ENCODE results near the gene FLNC. TPM values are rescaled to one million over a fixed set of nuclear protein-coding genes. Genes with fewer than 3 reads are reported as not detected.

FLNC gene
- total and polyA plus RNA-seq, 2 donors (not counting 3 experiments of a cell fraction or from before 2014, with no cell fraction given), result 19.5 to 81.9 TPM

GRCh38 chr7:128835231-128835751, 5.1 kb downstream of the FLNC start:
- ChIA-PET POLR2A (no interaction called here), CTCF (no interaction called here)
- peaks cover 7 to 43% of the 10 kb centered on the region in 2 experiments for H3K36me3 ChIP-seq (ENCODE audit: control insufficient read depth in 2 of 2, extremely low read depth in 1 of 2, insufficient read depth in 2 of 2, low read length in 2 of 2)
- DNase-seq (ENCODE audit: low read depth, low spot score) (no peak), FAIRE-seq (no peak)
- H3K9me3 ChIP-seq (replicated peaks; ENCODE audit: control insufficient read depth, insufficient read depth, low read length), result no peaks in the 10 kb centered on the region
- no TSS peak for BruUV-seq (replicated peaks)
- H3K79me2 ChIP-seq (ENCODE audit: control insufficient read depth, insufficient read depth, low read length), result peaks cover 29% of the 10 kb centered on the region
- no peak overlapping the region for H3K4me3 ChIP-seq (replicated peaks in 1 of 3; ENCODE audit: insufficient read depth in 1 of 3, low read depth in 1 of 3, low read length in 3 of 3)
- H2AFZ ChIP-seq (ENCODE audit: low read depth, low read length), result no peak overlapping the region
- H3K4me2 ChIP-seq (ENCODE audit: insufficient read depth, low read length), result no peak overlapping the region
- H3K9me1 ChIP-seq (replicated peaks; ENCODE audit: control insufficient read depth, extremely low read depth, insufficient read depth, low read length), result no peaks in the 10 kb centered on the region
- H3K27me3 ChIP-seq (ENCODE audit: control insufficient read depth in 2 of 2, insufficient read depth in 2 of 2, low read length in 2 of 2), result no peaks in the 10 kb centered on the region
- H3K27ac ChIP-seq (ENCODE audit: insufficient read depth, low read depth, low read length), result no peak overlapping the region
- dilution Hi-C loops (cut with MboI; ENCODE audit: extremely low pct_ligation_motif_present, low sequenced_read_pairs) (no loop called here), intact Hi-C loops (cut with micrococcal nuclease) (no loop called here)
- no peak for TF ChIP-seq POLR2AphosphoS5 (IDR thresholded peaks at IDR 0.05; ENCODE audit: insufficient read depth, low read depth, low read length)
- TF ChIP-seq FOS (IDR thresholded peaks at IDR 0.05; ENCODE audit: borderline replicate concordance, insufficient read depth, low read length), result no peak
- no peak for TF ChIP-seq EZH2 (IDR thresholded peaks at IDR 0.05; ENCODE audit: borderline replicate concordance, low read depth, low read length, severe bottlenecking)
- TF ChIP-seq MYC (IDR thresholded peaks at IDR 0.05; ENCODE audit: low read depth, low read length), result no peak
- no peak for TF ChIP-seq POLR2A (IDR thresholded peaks at IDR 0.05; ENCODE audit: low read depth, low read length)
- no peak for TF ChIP-seq JUN (IDR thresholded peaks at IDR 0.05; ENCODE audit: borderline replicate concordance, insufficient read depth, insufficient read length, low read depth)
- H3K9ac ChIP-seq (replicated peaks; ENCODE audit: extremely low read depth, insufficient read depth, low read length), result no peak overlapping the region
- H3K4me1 ChIP-seq (ENCODE audit: control insufficient read depth, extremely low read depth, insufficient read depth, low read length), result peaks cover 30% of the 10 kb centered on the region
- no peaks in the 10 kb centered on the region for H4K20me1 ChIP-seq (replicated peaks; ENCODE audit: control insufficient read depth, extremely low read depth, insufficient read depth, low read length)

- no peak overlapping the region for H2AFZ ChIP-seq (ENCODE audit: low read depth, low read length)
- H3K9ac ChIP-seq (replicated peaks; ENCODE audit: extremely low read depth, insufficient read depth, low read length), result no peak overlapping the region
- ChIA-PET POLR2A (no interaction called here), CTCF (no interaction called here)
- H3K4me3 ChIP-seq (replicated peaks in 1 of 3; ENCODE audit: insufficient read depth in 1 of 3, low read depth in 1 of 3, low read length in 3 of 3), result no peak overlapping the region
- no TSS peak for BruUV-seq (replicated peaks)
- peaks cover 22% of the 10 kb centered on the region for H3K79me2 ChIP-seq (ENCODE audit: control insufficient read depth, insufficient read depth, low read length)
- no peak overlapping the region for H3K4me2 ChIP-seq (ENCODE audit: insufficient read depth, low read length)
- intact Hi-C loops (cut with micrococcal nuclease), result no loop called here
- peaks cover 26% of the 10 kb centered on the region for H3K4me1 ChIP-seq (ENCODE audit: control insufficient read depth, extremely low read depth, insufficient read depth, low read length)
- no peaks in the 10 kb centered on the region for H3K27me3 ChIP-seq (ENCODE audit: control insufficient read depth in 2 of 2, insufficient read depth in 2 of 2, low read length in 2 of 2)
- no peaks in the 10 kb centered on the region for H3K9me3 ChIP-seq (replicated peaks; ENCODE audit: control insufficient read depth, insufficient read depth, low read length)
- no peak for TF ChIP-seq MAX (IDR thresholded peaks at IDR 0.05; ENCODE audit: insufficient read depth, insufficient read length)
- no peak for TF ChIP-seq EZH2 (IDR thresholded peaks at IDR 0.05; ENCODE audit: borderline replicate concordance, low read depth, low read length, severe bottlenecking)
- TF ChIP-seq CTCF (IDR thresholded peaks at IDR 0.05; ENCODE audit: extremely low read depth in 1 of 2, insufficient read depth in 1 of 2, low read depth in 1 of 2, low read length in 2 of 2), result no peak
- no peak for TF ChIP-seq MYC (IDR thresholded peaks at IDR 0.05; ENCODE audit: low read depth, low read length)
- TF ChIP-seq JUN (IDR thresholded peaks at IDR 0.05; ENCODE audit: borderline replicate concordance, insufficient read depth, insufficient read length, low read depth), result no peak
- TF ChIP-seq POLR2A (IDR thresholded peaks at IDR 0.05; ENCODE audit: low read depth, low read length), result no peak
- no peak for TF ChIP-seq FOS (IDR thresholded peaks at IDR 0.05; ENCODE audit: borderline replicate concordance, insufficient read depth, low read length)
- TF ChIP-seq POLR2AphosphoS5 (IDR thresholded peaks at IDR 0.05; ENCODE audit: insufficient read depth, low read depth, low read length), result no peak
- no peak for TF ChIP-seq GATA2 (IDR thresholded peaks at IDR 0.05; ENCODE audit: insufficient read depth, insufficient read length, low read depth, low read length)
- no peak for DNase-seq (ENCODE audit: low read depth, low spot score)
- H3K36me3 ChIP-seq (ENCODE audit: control insufficient read depth in 2 of 2, extremely low read depth in 1 of 2, insufficient read depth in 2 of 2, low read length in 2 of 2), result peaks cover 7 to 50% of the 10 kb centered on the region in 2 experiments
- FAIRE-seq, result no peak
- H3K9me1 ChIP-seq (replicated peaks; ENCODE audit: control insufficient read depth, extremely low read depth, insufficient read depth, low read length), result no peaks in the 10 kb centered on the region
- H4K20me1 ChIP-seq (replicated peaks; ENCODE audit: control insufficient read depth, extremely low read depth, insufficient read depth, low read length), result no peaks in the 10 kb centered on the region
- dilution Hi-C loops (cut with MboI; ENCODE audit: extremely low pct_ligation_motif_present, low sequenced_read_pairs), result no loop called here
- H3K27ac ChIP-seq (ENCODE audit: insufficient read depth, low read depth, low read length), result no peak overlapping the region
These were observed 5.8 kb downstream of the FLNC start for GRCh38 chr7:128835790-128836641.

All from endothelial cell of umbilical vein (primary cell).